K562 (cell line): Measurements from ENCODE around the gene CTRL. TPM values are rescaled to one million over a fixed set of nuclear protein-coding genes. Genes with fewer than 3 reads are reported as not detected.
A peak's percentile ranks its signal among the peaks of the same experiment; 100 is the strongest.

ENCODE experiments used
- ATF3 ChIP-seq, 2 experiments: fragments of 450-650 bp in 1 of 2; sonication (generic) in 1 of 2; formaldehyde crosslinking in 1 of 2; IDR thresholded peaks in 1 of 2; conservative IDR thresholded peaks in 1 of 2; 2 replicates each; pipeline versions ENCODE4 v1.6.1 to v1.8.1; 2016 to 2023; ENCODE audit warnings: mild to moderate bottlenecking in 2 of 2, moderate library complexity in 2 of 2, inconsistent platforms in 1 of 2, missing genetic modification reagents in 1 of 2
- CXXC5 ChIP-seq: fragments of 250-450 bp; sonication (Bioruptor Pico); IDR thresholded peaks from 2 replicates; pipeline ENCODE4 v1.8.0; 2022; ENCODE audit warnings: inconsistent platforms, mild to moderate bottlenecking, moderate library complexity
- ELF2 ChIP-seq: fragments of 250-450 bp; sonication (Bioruptor Pico); IDR thresholded peaks from 2 replicates; pipeline ENCODE4 v1.5.0; 2021; ENCODE audit warnings: mild to moderate bottlenecking
- FOXJ3 ChIP-seq: sonication (generic); formaldehyde crosslinking; IDR thresholded peaks from 2 replicates; pipeline ENCODE4 v1.4.0; 2020; ENCODE audit warnings: mild to moderate bottlenecking, missing genetic modification reagents
- IRF2 ChIP-seq: sonication (generic); formaldehyde crosslinking; IDR thresholded peaks from 2 replicates; pipeline ENCODE4 v1.8.1; 2022; ENCODE audit warnings: mild to moderate bottlenecking, missing genetic modification reagents
- L3MBTL2 ChIP-seq: fragments of 450-650 bp; IDR thresholded peaks from 2 replicates; pipeline ENCODE4 v1.6.1; 2016; ENCODE audit warnings: mild to moderate bottlenecking, moderate library complexity
- LEF1 ChIP-seq: fragments of 450-650 bp; IDR thresholded peaks from 2 replicates; pipeline ENCODE4 v1.6.1; 2016; ENCODE audit warnings: mild to moderate bottlenecking
- MYBL2 ChIP-seq, 2 experiments: fragments of 450-650 bp in 1 of 2; sonication (generic) in 1 of 2; formaldehyde crosslinking in 1 of 2; IDR thresholded peaks; 2 replicates each; pipeline versions ENCODE4 v1.6.1 to v1.8.1; 2017 to 2022; ENCODE audit warnings: borderline replicate concordance in 1 of 2, inconsistent platforms in 1 of 2, low read depth in 1 of 2, mild to moderate bottlenecking in 1 of 2, missing genetic modification reagents in 1 of 2, moderate library complexity in 1 of 2
- NBN ChIP-seq: fragments of 450-650 bp; IDR thresholded peaks from 2 replicates; pipeline ENCODE4 v1.6.1; 2016; ENCODE audit warnings: low read depth, mild to moderate bottlenecking
- NR2C1 ChIP-seq, 2 experiments: fragments of 450-650 bp; IDR thresholded peaks; 2 replicates each; pipeline ENCODE4 v1.6.1; 2017; ENCODE audit warnings: mild to moderate bottlenecking in 2 of 2, antibody characterized with exemption in 1 of 2, inconsistent platforms in 1 of 2, missing compliant biosample characterization in 1 of 2, missing genetic modification characterization in 1 of 2
- PBX2 ChIP-seq, 2 experiments: IDR thresholded peaks in 1 of 2; conservative IDR thresholded peaks in 1 of 2; 2 replicates each; pipeline ENCODE4 v1.6.1; 2016; ENCODE audit warnings: low read depth in 2 of 2, mild to moderate bottlenecking in 1 of 2, missing compliant biosample characterization in 1 of 2, missing genetic modification characterization in 1 of 2, moderate library complexity in 1 of 2
- RBM17 ChIP-seq: fragments of 200-400 bp; formaldehyde crosslinking; IDR thresholded peaks from 2 replicates; pipeline ENCODE4 v1.6.1; 2017; ENCODE audit warnings: low read depth, mild to moderate bottlenecking, low read length, borderline replicate concordance
- SMAD4 ChIP-seq: fragments of 250-450 bp; sonication (Bioruptor Pico); conservative IDR thresholded peaks from 2 replicates; pipeline ENCODE4 v1.8.0; 2021; ENCODE audit warnings: inconsistent platforms, mild to moderate bottlenecking, moderate library complexity
- TAF1 ChIP-seq: IDR thresholded peaks from 2 replicates; pipeline ENCODE4 v1.6.1; 2011; ENCODE audit warnings: mild to moderate bottlenecking, low read length, moderate library complexity; ENCODE audit not compliant: insufficient read depth, control insufficient read depth, severe bottlenecking; ENCODE audit errors: extremely low read depth
- TEAD4 ChIP-seq, 2 experiments: sonication (generic) in 1 of 2; formaldehyde crosslinking in 1 of 2; IDR thresholded peaks; 2 replicates each; pipeline versions ENCODE4 v1.6.1 to v1.8.0; 2012 to 2022; ENCODE audit warnings: borderline replicate concordance in 1 of 2, inconsistent platforms in 1 of 2, low read length in 1 of 2, mild to moderate bottlenecking in 1 of 2, missing genetic modification reagents in 1 of 2
- THAP12 ChIP-seq: fragments of 250-450 bp; sonication (Bioruptor Pico); IDR thresholded peaks from 2 replicates; pipeline ENCODE4 v1.9.0; 2021; ENCODE audit warnings: mild to moderate bottlenecking, inconsistent platforms
- ZFX ChIP-seq: sonication (generic); formaldehyde crosslinking; IDR thresholded peaks from 2 replicates; pipeline ENCODE4 v1.8.0; 2022; ENCODE audit warnings: mild to moderate bottlenecking, missing genetic modification reagents, moderate library complexity
- ZNF12 ChIP-seq: sonication (generic); formaldehyde crosslinking; IDR thresholded peaks from 2 replicates; pipeline ENCODE4 v1.4.0; 2020; ENCODE audit warnings: mild to moderate bottlenecking, missing genetic modification reagents
- ZNF668 ChIP-seq: fragments of 250-450 bp; sonication (Bioruptor Pico); IDR thresholded peaks from 2 replicates; pipeline ENCODE4 v1.8.0; 2022; ENCODE audit warnings: mild to moderate bottlenecking, inconsistent platforms
- polyA plus RNA-seq, 8 experiments: library from polyadenylated mRNA; depleted of rRNA in 4 of 8; stranded (reverse) in 5 of 8; unstranded in 3 of 8; fragments of >200 nt; fragmentation: Nextera tagmentation in 2 of 8; fragmentation: Illumina TruSeq in 1 of 8; extraction: Ambion mirVana in 2 of 8; extraction: Trizol in 1 of 8; gene quantifications; 2 replicates each; pipeline versions ENCODE4 v1.2.1 to v1.2.3, GENCODE V29; 2011 to 2014; ENCODE audit warnings: inconsistent platforms in 1 of 8, missing spikeins in 1 of 8
- total RNA-seq, 7 experiments: library from RNA; depleted of rRNA in 6 of 7; stranded (reverse); fragments of >200 nt in 6 of 7; fragmentation: Illumina TruSeq in 2 of 7; extraction: Trizol in 2 of 7; gene quantifications; 2 replicates each; pipeline versions ENCODE4 v1.2.1 to v1.2.3, GENCODE V29; 2011 to 2021; ENCODE audit warnings: low replicate concordance in 1 of 7

The CTRL gene
- total and polyA plus RNA-seq, 9 of the 15 experiments (the other 6 are each of a cell fraction or from before 2014, with no cell fraction given): 1.4 to 5.6 (median 2.5) TPM

DNA sequence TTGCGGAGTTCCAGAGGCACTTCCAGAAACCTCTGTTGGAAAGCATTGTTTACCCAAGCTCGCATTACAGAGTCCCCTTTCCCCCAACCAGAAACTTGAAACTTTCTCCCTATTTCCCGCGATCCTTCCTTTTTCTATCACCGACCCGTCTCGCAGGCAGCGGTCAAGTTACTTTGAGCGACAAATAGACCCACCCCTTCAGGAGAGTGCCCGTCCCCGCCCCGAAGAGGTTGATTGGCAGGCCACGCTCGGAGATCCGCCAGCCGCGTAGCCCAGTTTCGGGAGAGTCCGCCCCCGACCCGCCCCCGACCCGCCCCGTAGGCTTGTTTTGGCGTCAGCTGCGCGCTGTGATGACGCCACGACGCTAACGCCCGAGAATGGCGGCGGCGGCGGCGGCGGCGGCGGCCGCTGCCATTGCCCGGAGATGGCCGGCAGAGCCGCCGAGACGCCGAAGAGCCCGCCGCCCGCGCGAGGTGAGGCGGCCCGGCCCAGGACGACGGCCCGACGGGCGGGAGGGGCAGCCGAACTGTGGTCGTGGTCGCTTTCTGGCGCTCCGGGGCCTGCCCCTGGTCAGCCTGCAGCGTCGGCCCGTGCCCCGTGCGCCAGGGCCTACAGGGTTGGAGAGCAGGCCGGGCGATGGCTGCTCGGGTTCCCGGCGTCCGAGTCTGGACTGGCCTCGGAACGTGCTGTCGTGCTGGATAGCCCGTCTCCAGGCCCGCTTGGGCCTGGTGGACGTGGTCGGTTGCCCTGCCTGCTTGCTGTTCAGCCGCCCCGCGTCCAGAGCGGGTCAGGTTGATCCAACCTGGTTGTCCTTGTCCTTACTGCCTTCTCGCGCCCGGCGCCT is 38.5 kb downstream of the CTRL start, which contains the start of gene PSKH1 (continued):
- no peak for TF ChIP-seq MYBL2 (IDR thresholded peaks at IDR 0.05; ENCODE audit: low read depth)
- 0 out of 2 replicates have a peak, but pooled peaks have one; percentile 47 for TF ChIP-seq MYBL2 (CRISPR knock-in tag; IDR thresholded peaks at IDR 0.05; ENCODE audit: borderline replicate concordance)
- no peak for TF ChIP-seq FOXJ3 (CRISPR knock-in tag)
- peak; percentile 89; the same call in 1 of the 2 replicates for TF ChIP-seq IRF2 (CRISPR knock-in tag)
- TF ChIP-seq ZNF668 (CRISPR knock-in tag): 0 out of 2 replicates have a peak, but pooled peaks have one; percentile 23
- TF ChIP-seq L3MBTL2: peak; percentile 28; the same call in 1 of the 2 replicates
- no peak for TF ChIP-seq LEF1
- 0 out of 2 replicates have a peak, but pooled peaks have one; percentile 25 for TF ChIP-seq NBN
- peak; percentile 72 for TF ChIP-seq SMAD4
- TF ChIP-seq NR2C1 (IDR thresholded peaks at IDR 0.05): no peak
- no peak for TF ChIP-seq NR2C1 (tag; IDR thresholded peaks at IDR 0.05)
- no peak for TF ChIP-seq ATF3 (IDR thresholded peaks at IDR 0.05)
- TF ChIP-seq ATF3 (CRISPR knock-in tag; conservative IDR thresholded peaks at IDR 0.05): no peak
- no peak for TF ChIP-seq RBM17
- TF ChIP-seq CXXC5 (CRISPR knock-in tag): peak; percentile 95
- TF ChIP-seq TEAD4 (IDR thresholded peaks at IDR 0.05; ENCODE audit: low read length): no peak
- TF ChIP-seq TEAD4 (CRISPR knock-in tag; IDR thresholded peaks at IDR 0.05; ENCODE audit: borderline replicate concordance): 0 out of 2 replicates have a peak, but pooled peaks have one; percentile 39
- TF ChIP-seq TAF1: peak; percentile 75
- no peak for TF ChIP-seq ELF2 (CRISPR knock-in tag)
- no peak for TF ChIP-seq ZNF12 (CRISPR knock-in tag)
- TF ChIP-seq THAP12 (CRISPR knock-in tag): peak; percentile 80; the same call in 1 of the 2 replicates
- TF ChIP-seq PBX2 (CRISPR knock-in tag; IDR thresholded peaks at IDR 0.05; ENCODE audit: low read depth): peak; percentile 93
- TF ChIP-seq PBX2 (tag; conservative IDR thresholded peaks at IDR 0.05; ENCODE audit: low read depth): peak; percentile 95
- TF ChIP-seq ZFX (CRISPR knock-in tag): peak; percentile 98
